H4 (cell line): ENCODE measurements around the gene SLC6A2. TPM values are rescaled to one million over a fixed set of nuclear protein-coding genes. Genes with fewer than 3 reads are reported as not detected.

ENCODE experiments used
- DNase-seq: peaks from one replicate; pipeline ENCODE4 v3.0.0-alpha.2; 2015; ENCODE audit warnings: low spot score
- total RNA-seq: library from RNA; depleted of rRNA; stranded (reverse); fragments of >200 nt; shearing (Covaris generic); gene quantifications from 2 replicates; pipeline ENCODE4 v1.2.3, GENCODE V29; 2014

Gene SLC6A2
- total RNA-seq, 1 experiment from 2014 or later = not detected

DNA sequence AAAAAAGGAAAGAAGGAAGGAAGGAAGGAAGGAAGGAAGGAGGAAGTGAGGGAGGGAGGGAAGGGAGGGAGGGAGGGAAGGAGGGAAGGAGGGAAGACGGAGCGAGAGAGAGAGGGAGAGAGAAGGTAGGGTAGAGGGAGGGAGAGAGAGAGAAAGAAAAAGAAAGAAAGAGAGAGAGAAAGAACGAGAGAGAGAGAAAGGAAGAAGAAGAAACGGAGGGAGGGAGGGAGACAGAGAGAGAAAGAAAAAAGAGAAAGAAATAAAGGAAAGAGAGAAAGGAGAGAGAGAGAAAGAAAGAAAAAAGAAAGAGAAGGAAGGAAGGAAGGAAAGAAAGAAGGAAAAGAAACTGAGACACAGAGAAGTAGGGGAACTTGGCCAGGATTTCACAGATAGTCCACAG, 8.4 kb upstream of the SLC6A2 start:
- DNase-seq = no peak

- no peak for DNase-seq
Observed at GRCh38 chr16:55647798-55648197, 8.0 kb upstream of the SLC6A2 start.

DNA sequence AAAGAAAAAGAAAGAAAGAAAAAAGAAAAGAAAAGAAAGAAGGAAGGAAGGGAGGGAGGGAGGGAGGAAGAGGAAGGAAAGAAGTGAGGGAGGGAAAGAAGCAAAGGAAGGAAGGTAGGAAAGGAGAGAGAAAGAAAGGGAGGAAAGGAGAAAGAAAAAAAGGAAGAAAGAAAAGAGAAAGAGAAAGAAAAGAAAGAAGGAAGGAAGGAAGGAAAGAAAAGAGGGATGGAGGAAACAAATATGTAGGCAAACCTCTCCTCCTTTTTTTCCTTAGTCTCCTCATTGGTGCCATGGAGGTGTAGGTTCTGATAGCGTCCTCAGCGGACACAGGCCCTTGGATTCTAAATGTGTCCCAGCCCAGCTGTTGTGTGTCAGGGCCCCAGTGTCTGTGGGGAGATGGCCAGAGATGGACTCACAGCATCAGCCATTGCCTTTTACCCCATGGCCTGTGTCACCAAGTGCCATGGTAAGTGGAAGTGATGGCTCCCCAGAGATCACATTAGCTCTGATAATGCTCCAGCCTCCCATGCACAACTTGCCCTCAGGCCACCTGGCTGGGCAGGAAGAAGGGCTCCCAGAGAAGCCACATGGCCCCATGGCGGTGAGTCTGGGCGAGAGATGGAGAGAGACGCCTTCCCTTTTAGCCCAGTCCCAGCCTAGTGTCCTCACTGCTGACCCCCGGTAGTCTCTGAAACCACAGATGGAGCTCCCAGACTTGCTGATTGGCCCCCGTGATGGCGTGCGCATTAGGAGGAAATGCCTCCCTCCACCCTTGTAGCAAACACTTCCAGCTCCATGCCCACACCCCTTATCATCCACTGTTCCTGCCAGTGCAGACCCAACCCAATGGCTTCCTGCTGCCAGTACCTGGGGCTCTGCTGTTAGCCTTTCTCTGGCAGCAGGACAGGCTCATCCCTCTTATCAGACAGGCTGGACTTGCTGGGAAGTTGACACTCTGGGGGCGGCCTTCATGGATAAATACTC, 3.7 kb upstream of the SLC6A2 start:
- no peak for DNase-seq

GRCh38 chr16:55653106-55653505, 2.7 kb upstream of the SLC6A2 start:
- no peak for DNase-seq

DNA sequence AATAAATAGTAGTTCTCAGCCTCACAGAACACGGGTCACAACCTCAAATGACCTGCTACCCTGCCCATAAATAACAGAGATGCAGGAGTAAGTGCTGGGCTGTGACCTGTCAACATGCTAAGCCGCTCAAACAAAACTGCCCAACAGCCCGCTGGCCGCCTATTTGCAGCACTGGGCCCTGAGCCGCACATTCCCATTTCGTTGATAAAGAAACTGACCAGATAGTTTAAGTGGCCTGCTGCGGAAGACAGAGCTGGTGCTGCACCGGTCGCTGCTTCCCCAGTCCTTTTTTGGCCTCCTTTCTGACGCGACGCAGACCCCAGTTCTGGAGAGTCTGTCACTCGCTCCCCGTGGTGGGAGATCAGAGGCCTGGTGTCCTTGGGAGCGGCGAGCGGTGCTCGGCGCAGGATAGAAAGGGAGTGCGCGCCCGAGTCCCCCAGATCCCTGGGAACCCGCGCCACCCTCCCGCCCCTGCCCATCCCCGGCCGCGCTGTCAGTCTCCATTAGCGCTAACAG, 349 bp upstream of the SLC6A2 start:
- DNase-seq = no peak

DNA sequence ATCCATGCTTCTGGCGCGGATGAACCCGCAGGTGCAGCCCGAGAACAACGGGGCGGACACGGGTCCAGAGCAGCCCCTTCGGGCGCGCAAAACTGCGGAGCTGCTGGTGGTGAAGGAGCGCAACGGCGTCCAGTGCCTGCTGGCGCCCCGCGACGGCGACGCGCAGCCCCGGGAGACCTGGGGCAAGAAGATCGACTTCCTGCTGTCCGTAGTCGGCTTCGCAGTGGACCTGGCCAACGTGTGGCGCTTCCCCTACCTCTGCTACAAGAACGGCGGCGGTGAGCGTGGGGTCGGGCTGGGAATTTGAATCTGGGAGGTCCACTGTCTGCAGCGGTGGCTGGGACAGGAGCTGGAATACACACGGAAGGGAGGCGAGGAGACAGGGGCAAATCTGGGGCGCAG, 904 bp downstream of the SLC6A2 start:
- no peak for DNase-seq

DNA sequence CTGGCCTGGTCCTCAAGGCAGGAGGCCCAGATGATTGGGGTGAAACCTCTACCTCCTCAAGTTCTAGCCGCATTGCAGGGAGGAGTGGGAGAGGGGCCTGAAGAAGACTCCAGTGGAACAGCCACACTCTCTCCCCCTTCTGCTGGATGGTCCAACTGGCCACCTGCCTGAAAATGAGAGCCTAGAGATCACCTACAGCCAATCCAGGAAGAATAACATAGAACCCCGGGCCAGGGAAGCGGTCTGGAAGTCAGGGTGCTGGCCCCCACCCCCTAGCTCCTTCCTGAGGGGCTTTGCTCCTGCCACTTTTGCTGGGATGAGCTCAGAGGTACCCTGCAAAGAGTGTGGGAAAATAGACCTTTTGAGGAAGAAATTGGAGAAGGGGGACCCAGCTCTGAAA, 1.8 kb downstream of the SLC6A2 start:
- DNase-seq = no peak

GRCh38 chr16:55658898-55659420, 3.2 kb downstream of the SLC6A2 start:
- DNase-seq = no peak

DNA sequence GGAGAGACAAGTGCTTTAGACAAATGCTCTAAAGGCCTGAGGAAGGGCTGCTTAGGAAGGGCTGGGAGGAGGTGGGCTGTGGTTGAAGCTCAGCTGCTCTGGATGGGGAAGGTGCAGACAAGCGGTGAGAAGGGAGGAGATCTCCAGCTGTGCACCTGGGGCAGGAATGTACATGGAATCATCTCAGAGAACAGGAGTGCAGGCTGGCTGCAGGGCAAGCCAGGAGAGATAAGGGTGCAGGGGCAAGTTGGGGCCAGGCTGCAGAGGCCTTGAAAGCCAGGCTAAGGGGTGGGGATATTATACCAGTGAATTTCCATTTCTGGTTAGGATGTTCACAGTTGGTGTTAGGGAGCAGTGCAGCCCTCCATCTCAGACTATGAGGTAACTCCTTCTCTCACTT, 4.2 kb downstream of the SLC6A2 start:
- DNase-seq = no peak

DNA sequence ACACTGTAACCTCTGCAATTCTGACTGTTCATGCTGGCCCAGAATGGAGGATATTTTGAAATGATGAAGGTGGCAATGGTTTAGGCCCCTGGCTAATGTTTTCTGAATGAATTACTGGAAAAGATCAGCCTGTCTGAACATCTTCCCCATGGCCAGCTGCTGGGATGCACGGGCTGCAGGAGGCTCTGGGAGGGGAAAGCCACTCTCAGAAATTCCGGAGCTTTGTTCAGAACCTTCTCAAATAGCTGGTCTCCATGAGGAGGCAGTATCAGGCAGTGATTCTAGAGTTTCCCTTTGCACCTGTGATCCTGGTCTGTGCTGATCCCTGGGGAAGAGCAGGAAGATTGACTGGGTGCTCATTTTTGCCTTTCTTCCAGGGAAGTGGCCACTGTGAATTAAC, 5.0 kb downstream of the SLC6A2 start:
- no peak for DNase-seq

- no peak for DNase-seq
Observed at GRCh38 chr16:55661941-55662643, 6.3 kb downstream of the SLC6A2 start.

GRCh38 chr16:55662644-55663031, 6.8 kb downstream of the SLC6A2 start:
- no peak for DNase-seq

DNA sequence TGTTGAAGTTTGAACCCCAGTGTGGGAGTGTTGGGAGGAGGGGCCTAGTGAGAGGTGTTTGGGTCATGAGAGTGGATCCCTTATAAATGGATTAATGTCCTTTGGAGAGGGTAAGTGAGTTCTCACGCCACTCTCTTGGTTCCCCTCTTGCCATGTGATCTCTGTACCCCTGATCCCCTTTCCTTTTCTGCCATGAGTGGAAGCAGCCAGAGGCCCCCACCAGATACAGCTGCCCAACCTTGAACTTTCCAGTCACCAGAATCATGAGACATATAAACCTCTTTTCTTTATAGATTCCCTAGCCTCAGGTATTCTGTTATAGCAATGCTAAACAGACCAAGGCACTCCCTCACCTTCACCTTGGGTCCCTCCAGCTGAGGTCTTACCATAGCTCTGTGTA, 7.4 kb downstream of the SLC6A2 start:
- DNase-seq = no peak

- DNase-seq = peak; percentile 35
Observed at GRCh38 chr16:55663765-55664677, 8.2 kb downstream of the SLC6A2 start.

- no peak for DNase-seq
Observed at GRCh38 chr16:55664786-55665407, 9.1 kb downstream of the SLC6A2 start.

GRCh38 chr16:55665511-55665910, 9.7 kb downstream of the SLC6A2 start:
- DNase-seq = no peak

- DNase-seq = no peak
Observed at GRCh38 chr16:55666012-55666411, 10.2 kb downstream of the SLC6A2 start.

DNA sequence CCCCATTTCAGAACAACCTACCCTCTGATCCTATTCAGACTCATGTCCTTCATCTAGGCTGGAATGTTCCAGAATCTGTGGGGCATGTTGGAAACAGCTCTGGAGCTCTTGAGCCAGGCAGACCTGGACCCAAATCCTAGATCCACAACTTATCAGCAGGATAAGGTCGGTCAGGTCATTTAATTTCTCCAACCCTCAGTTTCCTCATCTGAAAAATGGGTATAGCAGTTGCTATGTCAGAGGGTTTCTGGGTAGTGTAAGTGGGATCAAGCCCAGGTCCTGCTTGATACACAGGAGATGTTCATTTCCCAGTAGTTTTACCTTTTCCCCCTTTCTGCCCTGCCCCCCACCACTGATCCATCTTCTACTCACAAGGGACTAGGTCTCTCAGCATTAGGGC, 12.0 kb downstream of the SLC6A2 start:
- no peak for DNase-seq

DNA sequence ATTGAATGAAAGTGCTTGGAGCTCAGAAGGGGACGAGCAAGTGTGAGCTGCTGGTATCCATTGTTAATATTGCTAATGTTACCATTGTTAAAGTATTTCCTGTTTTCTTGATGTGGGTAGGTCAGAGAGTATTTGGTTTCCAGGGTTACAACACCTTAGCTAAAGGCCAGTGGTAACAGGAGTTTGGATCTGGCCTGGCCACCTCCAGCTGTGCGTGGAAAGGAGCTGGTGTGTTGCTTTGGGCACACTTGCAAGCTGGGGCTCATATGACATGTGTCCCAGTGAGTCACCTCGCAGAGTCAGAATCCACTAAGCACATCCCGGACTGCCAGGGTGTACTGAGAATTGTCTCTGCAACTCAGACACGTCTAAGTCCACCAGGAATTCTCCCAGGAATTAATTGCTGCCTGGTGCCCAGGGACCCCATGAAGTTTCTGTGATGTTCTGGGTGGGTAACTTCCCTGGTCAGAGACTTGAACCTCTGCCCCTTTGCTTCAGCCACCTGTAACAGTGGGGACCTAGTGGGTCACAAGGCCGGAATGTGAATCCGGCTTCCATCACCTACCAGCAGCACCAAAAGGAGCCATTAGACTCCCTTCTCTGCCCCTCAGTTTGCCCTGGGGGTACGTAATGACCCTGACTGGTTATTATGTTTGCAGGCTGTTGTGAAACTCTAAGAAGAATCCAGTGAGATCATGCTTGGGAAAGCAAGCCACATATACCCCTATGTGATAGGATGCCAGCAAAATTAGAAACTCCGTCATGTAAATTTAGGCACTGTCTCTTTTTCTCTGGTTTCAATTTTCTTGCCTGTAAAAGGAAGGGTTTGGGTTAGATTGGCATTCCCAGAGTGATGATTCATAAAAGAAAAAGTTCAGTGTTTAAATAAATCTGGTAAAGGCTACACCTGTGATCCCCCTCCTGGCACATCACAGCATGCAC, 12.8 kb downstream of the SLC6A2 start:
- peak; percentile 82 for DNase-seq
